ENCODE data around the gene KLHDC4.

GRCh38 chr16:87809150-87809902 lies 43.5 kb upstream of the KLHDC4 start:
- no peak for TF ChIP-seq CTCF (IDR thresholded peaks at IDR 0.05)
- TF ChIP-seq POLR2A (IDR thresholded peaks at IDR 0.05) = no peak
